ENCODE data around the gene KRT85.

DNA sequence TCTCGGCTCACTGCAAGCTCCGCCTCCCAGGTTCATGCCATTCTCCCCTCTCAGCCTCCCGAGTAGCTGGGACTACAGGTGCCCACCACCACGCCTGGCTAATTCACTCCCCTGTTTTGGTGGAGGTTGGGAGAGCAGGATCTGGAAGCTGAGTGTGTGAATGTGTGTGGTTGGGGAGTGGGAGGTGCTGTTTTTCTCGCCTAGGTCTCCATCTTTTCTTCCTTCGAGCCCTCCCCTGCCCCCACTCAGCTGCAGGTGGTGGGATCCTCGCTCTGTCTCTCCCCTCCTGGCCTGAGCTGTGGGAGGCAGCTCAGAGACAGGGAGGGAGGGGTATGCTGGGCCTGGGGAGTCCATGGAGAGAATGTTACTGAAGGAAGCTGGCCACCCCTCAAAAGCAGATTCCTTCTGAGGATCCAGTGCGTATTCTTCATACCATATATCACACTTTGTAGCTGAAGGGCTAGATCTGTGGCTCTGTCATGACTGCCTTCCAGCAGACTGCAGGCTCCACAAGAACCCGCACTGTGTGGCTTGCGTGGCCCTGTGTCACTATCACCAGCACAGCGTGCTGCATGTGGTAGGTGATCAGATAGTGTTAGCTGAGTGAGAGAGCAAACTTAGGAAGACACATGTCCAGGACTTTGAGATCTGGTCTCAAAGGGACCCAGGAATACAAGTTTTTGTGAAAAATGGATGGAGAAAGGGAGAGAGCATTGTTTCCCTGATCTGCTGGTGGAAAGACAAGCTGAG, 48.9 kb downstream of the KRT85 start:
- TF ChIP-seq CTCF (IDR thresholded peaks at IDR 0.05) (no peak), POLR2A (IDR thresholded peaks at IDR 0.05; ENCODE audit: low read depth) (no peak), POLR2AphosphoS5 (IDR thresholded peaks at IDR 0.05) (no peak)

All from esophagus muscularis mucosa (tissue), 3 donors.